ENCODE data around the gene MYADM. TPM values are rescaled to one million over a fixed set of nuclear protein-coding genes. Genes with fewer than 3 reads are reported as not detected.

MYADM gene
- total RNA-seq, 1 donor from 2014 or later, result 126 TPM

GRCh38 chr19:53881482-53882390, 14.1 kb downstream of the MYADM start, which contains the start of gene PRKCG:
Gene PRKCG, plus strand, starts transcription at chr19:53882197. Its CDS starts 298 bp downstream, at chr19:53882495.
- peak; percentile 62 for DNase-seq
- Histone ChIP-seq H3K9me3 (no peaks in the 10 kb centered on the region), H3K27ac (no peak within 1 kb of the TSS), H3K4me3 (peak within 1 kb of the TSS; percentile 45), H3K27me3 (ENCODE audit: low read depth) (peaks cover 47% of the 10 kb centered on the region), H3K4me1 (peaks cover 23% of the 10 kb centered on the region), H3K36me3 (no peaks in the 10 kb centered on the region)
- ATAC-seq, result peak; percentile 24 to 31
- intact Hi-C loops (cut with DNase I), result no loop called here
- TF ChIP-seq CTCF (IDR thresholded peaks at IDR 0.05), result peak; percentile 58

- Histone ChIP-seq H3K36me3 (no peaks in the 10 kb centered on the region), H3K27me3 (ENCODE audit: low read depth) (peaks cover 47% of the 10 kb centered on the region), H3K4me3 (peak overlapping the region; percentile 45), H3K27ac (no peak overlapping the region), H3K4me1 (peaks cover 23% of the 10 kb centered on the region), H3K9me3 (no peaks in the 10 kb centered on the region)
- ATAC-seq (no peak), DNase-seq (no peak)
- no peak for TF ChIP-seq CTCF (IDR thresholded peaks at IDR 0.05)
- intact Hi-C loops (cut with DNase I), result no loop called here
Observed at GRCh38 chr19:53882391-53883050, 14.8 kb downstream of the MYADM start.

GRCh38 chr19:53883231-53883661, 15.6 kb downstream of the MYADM start:
- peaks cover 23% of the 10 kb centered on the region for H3K4me1 ChIP-seq
- H3K36me3 ChIP-seq, result no peaks in the 10 kb centered on the region
- H3K27me3 ChIP-seq (ENCODE audit: low read depth), result peaks cover 47% of the 10 kb centered on the region
- ATAC-seq, result no peak
- no peak for TF ChIP-seq CTCF (IDR thresholded peaks at IDR 0.05)
- intact Hi-C loops (cut with DNase I), result no loop called here
- no peak overlapping the region for H3K4me3 ChIP-seq
- H3K27ac ChIP-seq, result no peak overlapping the region
- DNase-seq, result no peak
- no peaks in the 10 kb centered on the region for H3K9me3 ChIP-seq

GRCh38 chr19:53883741-53884140, 16.1 kb downstream of the MYADM start:
- Histone ChIP-seq H3K4me1 (peaks cover 22% of the 10 kb centered on the region), H3K9me3 (no peaks in the 10 kb centered on the region), H3K36me3 (no peaks in the 10 kb centered on the region), H3K27me3 (ENCODE audit: low read depth) (peaks cover 47% of the 10 kb centered on the region), H3K4me3 (no peak overlapping the region), H3K27ac (no peak overlapping the region)
- no peak for TF ChIP-seq CTCF (IDR thresholded peaks at IDR 0.05)
- DNase-seq (no peak), ATAC-seq (no peak)
- intact Hi-C loops (cut with DNase I), result no loop called here

- ATAC-seq, result no peak
- peaks cover 47% of the 10 kb centered on the region for H3K27me3 ChIP-seq (ENCODE audit: low read depth)
- no peaks in the 10 kb centered on the region for H3K36me3 ChIP-seq
- H3K27ac ChIP-seq, result no peak overlapping the region
- DNase-seq, result no peak
- H3K9me3 ChIP-seq, result no peaks in the 10 kb centered on the region
- no peak for TF ChIP-seq CTCF (IDR thresholded peaks at IDR 0.05)
- intact Hi-C loops (cut with DNase I), result no loop called here
- peaks cover 19% of the 10 kb centered on the region for H3K4me1 ChIP-seq
- no peak overlapping the region for H3K4me3 ChIP-seq
Observed at GRCh38 chr19:53884256-53884655, 16.6 kb downstream of the MYADM start.
